Mesodermal cell (in vitro differentiated cells): ENCODE measurements around the gene SYNE1.
"Not testable (repeated sequence)": the region's sequence is repeated elsewhere in the genome, so short reads cannot be mapped to it uniquely, and the experiment has no call there.

Experiments used
- H3K27ac ChIP-seq: 2 replicates; pipeline ENCODE4 v1.7.0; 2013; ENCODE audit warnings: mild to moderate bottlenecking, low read depth, low read length, moderate library complexity; ENCODE audit not compliant: severe bottlenecking
- H3K36me3 ChIP-seq: 2 replicates; pipeline ENCODE4 v1.7.1; 2013; ENCODE audit warnings: mild to moderate bottlenecking, low read length, moderate library complexity; ENCODE audit not compliant: control insufficient read depth, insufficient read depth
- H3K4me1 ChIP-seq: one replicate; pipeline ENCODE4 v1.7.1; 2013; ENCODE audit warnings: mild to moderate bottlenecking, low read length; ENCODE audit not compliant: insufficient read depth, control insufficient read depth, poor library complexity, severe bottlenecking
- H3K4me3 ChIP-seq: 2 replicates; pipeline ENCODE4 v1.7.0; 2013; ENCODE audit warnings: low read length, control low read depth, mild to moderate bottlenecking; ENCODE audit not compliant: insufficient read depth, poor library complexity, severe bottlenecking; ENCODE audit errors: extremely low read depth
- H3K9me3 ChIP-seq: 2 replicates; pipeline ENCODE4 v1.7.1; 2013; ENCODE audit warnings: mild to moderate bottlenecking, low read length, moderate library complexity; ENCODE audit not compliant: control insufficient read depth
- WGBS, 2 experiments: methylation state at CpG; one replicate each; pipeline ENCODE4 v1.1.5; 2013; ENCODE audit warnings: missing lambda C conversion rate in 2 of 2; ENCODE audit not compliant: insufficient coverage in 2 of 2; 5-methylcytosine and 5-hydroxymethylcytosine counted together

SYNE1 gene

GRCh38 chr6:152614776-152615175 is 22.4 kb downstream of the SYNE1 start:
- H3K4me1 ChIP-seq, H3K27ac ChIP-seq, H3K36me3 ChIP-seq, H3K4me3 ChIP-seq, H3K9me3 ChIP-seq: not testable (repeated sequence)
- WGBS, 2 experiments, result no CpG with 5 or more reads among the region's 3 CpGs

- WGBS, 2 experiments, result 78 to 84% methylated on average over 5 to 10 of the region's 10 CpGs
- no peaks in the 10 kb centered on the region for H3K9me3 ChIP-seq
These were observed 28.0 kb downstream of the SYNE1 start for GRCh38 chr6:152609125-152609670.

GRCh38 chr6:152605941-152606340 is 31.2 kb downstream of the SYNE1 start:
- no peak overlapping the region for H3K27ac ChIP-seq
- H3K36me3 ChIP-seq, result no peaks in the 10 kb centered on the region
- 95 to 100% methylated on average over 2 of the region's 2 CpGs for WGBS, 2 experiments
- no peaks in the 10 kb centered on the region for H3K9me3 ChIP-seq
- no peak overlapping the region for H3K4me3 ChIP-seq
- no peaks in the 10 kb centered on the region for H3K4me1 ChIP-seq

More at GRCh38 chr6:152609125-152609670, 28.0 kb downstream of the SYNE1 start:
- H3K36me3 ChIP-seq, result no peaks in the 10 kb centered on the region
- H3K4me1 ChIP-seq, result no peaks in the 10 kb centered on the region
- H3K27ac ChIP-seq, result no peak overlapping the region
- no peak overlapping the region for H3K4me3 ChIP-seq

GRCh38 chr6:152605342-152605741 is 31.8 kb downstream of the SYNE1 start:
- Histone ChIP-seq H3K4me3 (no peak overlapping the region), H3K9me3 (no peaks in the 10 kb centered on the region), H3K27ac (no peak overlapping the region), H3K36me3 (no peaks in the 10 kb centered on the region), H3K4me1 (no peaks in the 10 kb centered on the region)
- WGBS, 2 experiments, result 100% methylated on average over 1 of the region's 1 CpG; no CpG with 5 or more reads in 1 of the 2 experiments

GRCh38 chr6:152603911-152604310 is 33.3 kb downstream of the SYNE1 start:
- H3K36me3 ChIP-seq, result no peaks in the 10 kb centered on the region
- no peak overlapping the region for H3K4me3 ChIP-seq
- no peak overlapping the region for H3K27ac ChIP-seq

GRCh38 chr6:152600022-152600421 is 37.1 kb downstream of the SYNE1 start:
- Histone ChIP-seq H3K36me3 (no peaks in the 10 kb centered on the region), H3K4me1 (peaks cover 10% of the 10 kb centered on the region), H3K9me3 (no peaks in the 10 kb centered on the region), H3K27ac (no peak overlapping the region), H3K4me3 (no peak overlapping the region)
- 90 to 100% methylated on average over 3 to 4 of the region's 5 CpGs for whole genome bisulfite sequencing, 2 experiments

More at GRCh38 chr6:152603911-152604310, 33.3 kb downstream of the SYNE1 start:
- no peaks in the 10 kb centered on the region for H3K9me3 ChIP-seq
- peaks cover 2% of the 10 kb centered on the region for H3K4me1 ChIP-seq

GRCh38 chr6:152598901-152599537 is 38.1 kb downstream of the SYNE1 start:
- Histone ChIP-seq H3K9me3 (no peaks in the 10 kb centered on the region), H3K4me1 (peaks cover 10% of the 10 kb centered on the region), H3K4me3 (no peak overlapping the region), H3K36me3 (no peaks in the 10 kb centered on the region), H3K27ac (peak overlapping the region; percentile 67)
- WGBS, 2 experiments, result 90% methylated on average over 3 of the region's 4 CpGs; no CpG with 5 or more reads in 1 of the 2 experiments

GRCh38 chr6:152598421-152598820 is 38.7 kb downstream of the SYNE1 start:
- H3K36me3 ChIP-seq, result no peaks in the 10 kb centered on the region
- H3K4me1 ChIP-seq, result peaks cover 10% of the 10 kb centered on the region
- H3K9me3 ChIP-seq, result no peaks in the 10 kb centered on the region
- H3K27ac ChIP-seq, result peak overlapping the region; percentile 67
- no peak overlapping the region for H3K4me3 ChIP-seq

GRCh38 chr6:152596726-152597125 is 40.4 kb downstream of the SYNE1 start:
- H3K4me1 ChIP-seq, result peaks cover 10% of the 10 kb centered on the region
- H3K4me3 ChIP-seq, result no peak overlapping the region
- no peaks in the 10 kb centered on the region for H3K36me3 ChIP-seq
- 100% methylated on average over 1 of the region's 2 CpGs; no CpG with 5 or more reads in 1 of the 2 experiments for WGBS, 2 experiments
- H3K27ac ChIP-seq, result no peak overlapping the region
- no peaks in the 10 kb centered on the region for H3K9me3 ChIP-seq

- Histone ChIP-seq H3K36me3 (no peaks in the 10 kb centered on the region), H3K9me3 (no peaks in the 10 kb centered on the region), H3K4me3 (no peak overlapping the region), H3K27ac (no peak overlapping the region), H3K4me1 (peaks cover 10% of the 10 kb centered on the region)
- 70% methylated on average over 3 of the region's 4 CpGs; no CpG with 5 or more reads in 1 of the 2 experiments for WGBS, 2 experiments
These were observed 41.7 kb downstream of the SYNE1 start for GRCh38 chr6:152595499-152595898.

- Histone ChIP-seq H3K4me1 (peaks cover 10% of the 10 kb centered on the region), H3K9me3 (no peaks in the 10 kb centered on the region), H3K36me3 (no peaks in the 10 kb centered on the region), H3K27ac (no peak overlapping the region), H3K4me3 (no peak overlapping the region)
- 75 to 94% methylated on average over 1 of the region's 1 CpG for WGBS, 2 experiments
These were observed 42.5 kb downstream of the SYNE1 start for GRCh38 chr6:152594701-152595100.
